Astrocyte of the spinal cord (primary cell): ENCODE measurements around the gene ARID3B.

Experiments
- DNase-seq: peaks from one replicate; pipeline ENCODE4 v3.0.0; 2011; ENCODE audit warnings: low read depth, low spot score
- H3K4me3 ChIP-seq: 2 replicates; pipeline ENCODE4 v1.5.1; 2011; ENCODE audit warnings: low read depth, mild to moderate bottlenecking, low read length, moderate library complexity
- in situ Hi-C: cut with HindIII; loops from 2 replicates; pipeline ENCODE4 v1.10.0; 2017; ENCODE audit warnings: low sequenced_read_pairs
- TF ChIP-seq, protein P1 (sequence below): IDR thresholded peaks from 2 replicates; pipeline ENCODE4 v1.5.1; 2012; ENCODE audit warnings: low read depth, mild to moderate bottlenecking, low read length, inconsistent platforms

The ARID3B gene

DNA sequence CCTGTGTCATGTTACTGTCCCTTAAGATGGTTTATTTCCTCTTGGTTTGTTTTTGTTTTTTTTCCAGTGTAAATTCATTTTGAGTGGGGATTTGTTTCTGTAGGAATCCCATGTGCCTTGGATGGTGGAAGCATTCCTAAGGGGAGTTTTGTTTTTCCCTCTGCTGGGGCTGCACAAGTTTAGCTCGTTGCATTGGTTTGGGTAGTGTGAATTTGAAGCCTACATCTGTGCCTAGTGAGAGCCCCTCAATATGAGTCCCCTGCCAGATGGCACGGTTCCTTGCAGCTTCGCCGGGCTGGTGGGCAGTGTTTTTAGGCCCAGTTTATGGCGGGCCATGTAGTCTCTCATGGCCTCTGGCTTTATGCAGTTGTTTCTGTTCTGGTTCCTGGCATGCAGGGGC lies 17.7 kb downstream of the ARID3B start:
- H3K4me3 ChIP-seq: no peak overlapping the region
- in situ Hi-C loops: no loop called here
- TF ChIP-seq, protein P1, sequence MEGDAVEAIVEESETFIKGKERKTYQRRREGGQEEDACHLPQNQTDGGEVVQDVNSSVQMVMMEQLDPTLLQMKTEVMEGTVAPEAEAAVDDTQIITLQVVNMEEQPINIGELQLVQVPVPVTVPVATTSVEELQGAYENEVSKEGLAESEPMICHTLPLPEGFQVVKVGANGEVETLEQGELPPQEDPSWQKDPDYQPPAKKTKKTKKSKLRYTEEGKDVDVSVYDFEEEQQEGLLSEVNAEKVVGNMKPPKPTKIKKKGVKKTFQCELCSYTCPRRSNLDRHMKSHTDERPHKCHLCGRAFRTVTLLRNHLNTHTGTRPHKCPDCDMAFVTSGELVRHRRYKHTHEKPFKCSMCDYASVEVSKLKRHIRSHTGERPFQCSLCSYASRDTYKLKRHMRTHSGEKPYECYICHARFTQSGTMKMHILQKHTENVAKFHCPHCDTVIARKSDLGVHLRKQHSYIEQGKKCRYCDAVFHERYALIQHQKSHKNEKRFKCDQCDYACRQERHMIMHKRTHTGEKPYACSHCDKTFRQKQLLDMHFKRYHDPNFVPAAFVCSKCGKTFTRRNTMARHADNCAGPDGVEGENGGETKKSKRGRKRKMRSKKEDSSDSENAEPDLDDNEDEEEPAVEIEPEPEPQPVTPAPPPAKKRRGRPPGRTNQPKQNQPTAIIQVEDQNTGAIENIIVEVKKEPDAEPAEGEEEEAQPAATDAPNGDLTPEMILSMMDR: no peak
- no peak for DNase-seq

DNA sequence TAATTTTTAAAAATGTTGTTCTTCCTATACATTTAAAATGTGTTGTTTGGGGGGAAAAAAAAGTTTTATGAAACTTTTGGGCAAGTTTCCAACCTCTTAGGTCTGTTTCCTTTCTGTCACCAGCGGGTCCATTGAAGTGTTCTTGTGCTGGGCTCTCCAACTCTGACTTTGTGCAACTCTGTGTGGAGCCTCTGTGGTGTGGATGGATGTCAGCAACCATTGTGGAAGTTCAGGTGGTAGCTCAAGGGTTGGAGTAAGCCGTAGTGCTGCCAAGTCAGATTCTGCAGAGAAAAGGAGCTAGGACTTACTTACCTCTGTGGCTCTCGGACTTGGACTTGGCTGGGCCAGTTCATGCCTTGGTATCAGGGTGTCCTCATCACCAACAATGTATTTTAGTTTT lies 22.4 kb downstream of the ARID3B start:
- no peak for DNase-seq
- in situ Hi-C loops: no loop called here
- TF ChIP-seq, protein P1: no peak
- no peak overlapping the region for H3K4me3 ChIP-seq

DNA sequence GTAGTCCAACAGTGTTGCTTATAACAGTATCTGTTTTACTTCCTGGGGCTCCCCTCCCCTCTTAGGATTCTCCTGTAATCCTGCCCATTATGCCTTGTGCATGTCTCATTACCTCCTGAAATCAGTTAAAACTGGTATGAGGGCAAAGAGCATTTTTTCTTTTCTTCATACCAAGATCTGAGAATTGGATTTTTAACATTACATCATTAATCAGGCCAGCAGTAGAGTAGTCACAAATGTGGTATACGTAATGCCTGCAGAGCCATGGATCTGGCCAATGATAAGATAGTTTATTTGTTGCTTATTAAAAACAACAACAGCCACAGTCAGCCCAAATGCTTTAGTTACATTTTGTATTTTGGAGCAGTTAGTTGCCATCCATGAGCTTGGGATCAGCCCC lies 23.2 kb downstream of the ARID3B start:
- TF ChIP-seq, protein P1: no peak
- in situ Hi-C loops: no loop called here
- no peak overlapping the region for H3K4me3 ChIP-seq
- DNase-seq: no peak

DNA sequence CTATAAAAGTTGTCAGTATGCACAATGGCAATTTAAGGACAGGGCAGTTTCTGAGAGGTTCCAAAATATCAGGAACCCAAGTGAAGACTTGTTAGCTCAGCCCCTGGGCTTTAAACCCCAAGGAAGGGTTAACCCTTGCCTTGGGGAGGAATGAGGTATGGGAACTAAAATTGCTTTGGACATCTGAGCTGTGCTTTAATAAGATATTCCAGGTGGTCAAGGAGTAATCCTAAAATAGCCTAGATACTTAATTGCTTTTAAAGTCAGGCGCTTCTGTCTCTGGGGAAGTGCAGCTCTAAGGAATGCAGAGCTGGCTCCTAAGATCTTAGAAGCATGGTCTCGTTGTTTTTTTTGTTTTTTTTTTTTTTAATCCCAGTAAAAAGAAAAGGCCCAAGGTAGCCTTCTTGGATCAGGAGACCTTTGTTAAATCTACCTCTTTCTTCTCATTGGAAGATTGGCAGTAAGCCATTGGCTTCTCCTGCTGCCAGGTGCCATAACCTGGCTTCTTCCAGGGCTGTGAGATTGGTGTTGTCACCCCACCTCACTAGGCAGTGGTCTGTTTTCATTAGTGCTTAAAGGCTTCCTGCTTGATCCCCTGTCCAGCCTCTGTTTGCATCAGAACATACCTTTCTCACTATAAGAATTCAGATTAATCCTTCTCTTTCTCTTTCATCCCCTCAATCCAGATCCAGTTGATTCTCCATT lies 24.5 kb downstream of the ARID3B start:
- no peak for DNase-seq
- in situ Hi-C loops: no loop called here
- no peak overlapping the region for H3K4me3 ChIP-seq
- TF ChIP-seq, protein P1: no peak

DNA sequence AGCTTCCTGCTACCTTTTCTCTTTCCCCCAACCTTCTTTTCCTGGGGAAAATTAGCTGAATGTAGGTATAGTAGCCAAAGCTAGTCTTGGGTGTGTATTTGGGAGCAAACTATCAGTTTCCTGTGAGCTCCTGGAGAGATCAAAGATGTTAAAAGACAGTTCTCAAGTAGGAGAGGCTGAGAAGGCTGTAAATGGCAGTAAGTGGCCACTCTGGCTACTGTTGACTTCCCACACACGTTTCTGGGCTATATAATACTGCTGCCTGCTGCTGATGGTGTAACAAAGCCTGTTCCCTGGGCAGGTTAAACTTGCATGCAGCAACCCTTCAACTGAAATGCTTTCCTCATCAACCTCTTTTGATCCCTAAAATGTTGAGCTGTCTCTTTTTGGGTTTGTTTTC lies 27.6 kb downstream of the ARID3B start:
- DNase-seq: no peak
- in situ Hi-C loops: no loop called here
- TF ChIP-seq, protein P1: no peak
- no peak overlapping the region for H3K4me3 ChIP-seq

DNA sequence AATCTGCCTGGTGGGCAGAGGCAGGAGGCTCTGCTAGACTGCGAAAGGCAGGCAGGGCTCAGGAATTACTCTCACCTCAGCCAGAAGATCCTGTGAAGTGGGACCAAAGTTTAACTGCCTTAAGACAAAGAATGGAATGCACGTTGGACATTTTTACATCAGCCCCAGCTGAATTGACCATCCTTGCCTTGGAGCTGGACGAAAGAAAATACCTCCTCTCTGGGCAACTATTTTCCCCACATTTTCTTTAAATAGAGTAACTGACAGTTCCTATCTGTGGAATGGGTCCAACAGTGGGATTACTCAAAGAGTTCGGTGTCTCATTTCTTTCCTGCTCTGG lies 28.7 kb downstream of the ARID3B start:
- no peak overlapping the region for H3K4me3 ChIP-seq
- in situ Hi-C loops: no loop called here
- TF ChIP-seq, protein P1: no peak
- no peak for DNase-seq
